GM19468 (cell line): ENCODE measurements around the gene CIRBP.

Experiments used
- ATAC-seq: cut with Tn5 transposase; IDR thresholded peaks from one replicate; pipeline ENCODE4 v1.9.1; 2021; ENCODE audit warnings: mild to moderate bottlenecking, moderate library complexity, moderate number of reproducible peaks; ENCODE audit not compliant: unreplicated experiment; ENCODE audit errors: extremely low read depth

Gene CIRBP

GRCh38 chr19:1253514-1254080 is 15.5 kb upstream of the CIRBP start:
- no peak for ATAC-seq

GRCh38 chr19:1254081-1254527 is 15.0 kb upstream of the CIRBP start:
- ATAC-seq, result no peak

- no peak for ATAC-seq
Observed at GRCh38 chr19:1254530-1255185, 14.5 kb upstream of the CIRBP start.

- no peak for ATAC-seq
Observed at GRCh38 chr19:1255186-1256161, 13.7 kb upstream of the CIRBP start.

- ATAC-seq, result no peak
Observed at GRCh38 chr19:1256646-1257474, 12.3 kb upstream of the CIRBP start.

- ATAC-seq, result no peak
Observed at GRCh38 chr19:1257475-1258162, 11.5 kb upstream of the CIRBP start.

- no peak for ATAC-seq
Observed at GRCh38 chr19:1258163-1258492, 11.0 kb upstream of the CIRBP start.

- ATAC-seq, result no peak
Observed at GRCh38 chr19:1258707-1259205, 10.4 kb upstream of the CIRBP start.

GRCh38 chr19:1259206-1259875 is 9.8 kb upstream of the CIRBP start:
- ATAC-seq, result no peak

- ATAC-seq, result no peak
Observed at GRCh38 chr19:1259876-1260748, 9.0 kb upstream of the CIRBP start.

GRCh38 chr19:1260749-1261537 is 8.2 kb upstream of the CIRBP start:
- ATAC-seq, result peak; percentile 61

- ATAC-seq, result no peak
Observed at GRCh38 chr19:1261538-1261797, 7.7 kb upstream of the CIRBP start.

GRCh38 chr19:1261798-1262622 is 7.1 kb upstream of the CIRBP start:
- no peak for ATAC-seq

GRCh38 chr19:1262623-1263123 is 6.5 kb upstream of the CIRBP start:
- no peak for ATAC-seq

- ATAC-seq, result no peak
Observed at GRCh38 chr19:1263188-1263587, 5.9 kb upstream of the CIRBP start.

- no peak for ATAC-seq
Observed at GRCh38 chr19:1264801-1265614, 4.1 kb upstream of the CIRBP start.
